HEK293T (cell line): ENCODE data around the gene KMT2A.

Source experiments
- BHLHE40 ChIP-seq: fragments of 450-650 bp; IDR thresholded peaks from 2 replicates; pipeline ENCODE4 v1.6.1; 2016; ENCODE audit warnings: mild to moderate bottlenecking, moderate library complexity, borderline replicate concordance
- FOXA1 ChIP-seq: fragments of 450-650 bp; IDR thresholded peaks from 2 replicates; pipeline ENCODE4 v1.6.1; 2016; ENCODE audit warnings: mild to moderate bottlenecking
- SP1 ChIP-seq: fragments of 450-650 bp; IDR thresholded peaks from 2 replicates; pipeline ENCODE4 v1.6.1; 2017

- TF ChIP-seq BHLHE40 (no peak), FOXA1 (no peak), SP1 (no peak)
Observed at GRCh38 chr11:118473537-118473936, 37.2 kb downstream of the KMT2A start.
